Measurements from ENCODE around the gene SNURF. TPM values are rescaled to one million over a fixed set of nuclear protein-coding genes. Genes with fewer than 3 reads are reported as not detected.
"Not testable (repeated sequence)": the region's sequence is repeated elsewhere in the genome, so short reads cannot be mapped to it uniquely, and the experiment has no call there.

Gene SNURF
- polyA plus RNA-seq, 1 donor (not counting 4 experiments of a cell fraction or from before 2014, with no cell fraction given), result 11.1 TPM

DNA sequence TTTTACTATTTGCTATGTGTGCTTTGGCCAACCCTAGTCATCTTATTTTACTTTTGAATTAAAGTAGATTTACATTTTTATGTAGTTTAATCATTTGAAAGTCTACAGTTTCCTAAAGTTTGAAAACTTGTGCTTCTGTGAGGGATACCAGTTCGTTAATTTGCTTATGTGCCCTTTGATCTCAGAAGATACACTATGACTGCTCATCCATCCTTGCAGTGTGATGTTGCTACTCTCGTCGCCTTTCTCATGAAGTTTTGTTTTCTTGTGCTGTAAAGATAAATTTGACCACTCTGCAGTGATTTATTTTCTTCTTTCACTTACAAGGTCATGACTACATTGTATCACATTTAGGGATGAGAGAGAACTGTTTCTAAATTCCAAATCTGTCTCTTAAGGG lies 16.3 kb downstream of the SNURF start:
- Histone ChIP-seq H3K27ac (ENCODE audit: control insufficient read depth, insufficient read depth, low read length) (no peak overlapping the region), H4K20me1 (ENCODE audit: control insufficient read depth, extremely low read depth, insufficient read depth, low read length) (no peaks in the 10 kb centered on the region), H3K4me3 (ENCODE audit: control insufficient read depth in 2 of 3, extremely low read depth in 1 of 3, insufficient read depth in 2 of 3, low read depth in 1 of 3, low read length in 3 of 3) (no peak overlapping the region), H3K9me3 (ENCODE audit: control insufficient read depth, low read depth, low read length) (no peaks in the 10 kb centered on the region), H3K4me2 (ENCODE audit: control insufficient read depth, extremely low read depth, insufficient read depth, low read depth, low read length) (no peak overlapping the region), H3K9me1 (ENCODE audit: control insufficient read depth, extremely low read depth, insufficient read depth, low read length) (no peaks in the 10 kb centered on the region), H3K79me2 (ENCODE audit: control insufficient read depth, insufficient read depth, low read length) (no peaks in the 10 kb centered on the region), H3K27me3 (ENCODE audit: control insufficient read depth, extremely low read depth, insufficient read depth, low read length) (no peaks in the 10 kb centered on the region), H2AFZ (ENCODE audit: control insufficient read depth, low read length) (no peak overlapping the region), H3K9ac (ENCODE audit: control insufficient read depth, extremely low read depth, insufficient read depth, low read length) (no peak overlapping the region), H3K36me3 (ENCODE audit: control insufficient read depth in 2 of 2, extremely low read depth in 1 of 2, insufficient read depth in 2 of 2, low read length in 2 of 2) (peaks cover 0 to 5% of the 10 kb centered on the region in 2 experiments), H3K4me1 (ENCODE audit: control insufficient read depth, extremely low read depth, insufficient read depth, low read length) (no peaks in the 10 kb centered on the region)
- DNase-seq (ENCODE audit: low read depth, low spot score) (no peak), FAIRE-seq (no peak)
- dilution Hi-C loops (cut with MboI; ENCODE audit: extremely low pct_ligation_motif_present, low sequenced_read_pairs), result no loop called here
- TF ChIP-seq EZH2 (IDR thresholded peaks at IDR 0.05; ENCODE audit: low read length), result no peak
- TF ChIP-seq, protein P1, sequence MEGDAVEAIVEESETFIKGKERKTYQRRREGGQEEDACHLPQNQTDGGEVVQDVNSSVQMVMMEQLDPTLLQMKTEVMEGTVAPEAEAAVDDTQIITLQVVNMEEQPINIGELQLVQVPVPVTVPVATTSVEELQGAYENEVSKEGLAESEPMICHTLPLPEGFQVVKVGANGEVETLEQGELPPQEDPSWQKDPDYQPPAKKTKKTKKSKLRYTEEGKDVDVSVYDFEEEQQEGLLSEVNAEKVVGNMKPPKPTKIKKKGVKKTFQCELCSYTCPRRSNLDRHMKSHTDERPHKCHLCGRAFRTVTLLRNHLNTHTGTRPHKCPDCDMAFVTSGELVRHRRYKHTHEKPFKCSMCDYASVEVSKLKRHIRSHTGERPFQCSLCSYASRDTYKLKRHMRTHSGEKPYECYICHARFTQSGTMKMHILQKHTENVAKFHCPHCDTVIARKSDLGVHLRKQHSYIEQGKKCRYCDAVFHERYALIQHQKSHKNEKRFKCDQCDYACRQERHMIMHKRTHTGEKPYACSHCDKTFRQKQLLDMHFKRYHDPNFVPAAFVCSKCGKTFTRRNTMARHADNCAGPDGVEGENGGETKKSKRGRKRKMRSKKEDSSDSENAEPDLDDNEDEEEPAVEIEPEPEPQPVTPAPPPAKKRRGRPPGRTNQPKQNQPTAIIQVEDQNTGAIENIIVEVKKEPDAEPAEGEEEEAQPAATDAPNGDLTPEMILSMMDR (optimal IDR thresholded peaks at IDR 0.05 in 1 of 3, IDR thresholded peaks at IDR 0.05 in 1 of 3, conservative IDR thresholded peaks at IDR 0.05 in 1 of 3; ENCODE audit: extremely low read depth in 1 of 3, insufficient read depth in 2 of 3, low read length in 3 of 3), result no peak

GRCh38 chr15:24971772-24972171 lies 17.0 kb downstream of the SNURF start:
- Histone ChIP-seq H3K9me1 (ENCODE audit: control insufficient read depth, extremely low read depth, insufficient read depth, low read length) (no peaks in the 10 kb centered on the region), H3K4me3 (ENCODE audit: control insufficient read depth in 2 of 3, extremely low read depth in 1 of 3, insufficient read depth in 2 of 3, low read depth in 1 of 3, low read length in 3 of 3) (no peak overlapping the region), H3K4me1 (ENCODE audit: control insufficient read depth, extremely low read depth, insufficient read depth, low read length) (no peaks in the 10 kb centered on the region), H4K20me1 (ENCODE audit: control insufficient read depth, extremely low read depth, insufficient read depth, low read length) (no peaks in the 10 kb centered on the region), H2AFZ (ENCODE audit: control insufficient read depth, low read length) (no peak overlapping the region), H3K4me2 (ENCODE audit: control insufficient read depth, extremely low read depth, insufficient read depth, low read depth, low read length) (no peak overlapping the region), H3K27ac (ENCODE audit: control insufficient read depth, insufficient read depth, low read length) (no peak overlapping the region), H3K9me3 (ENCODE audit: control insufficient read depth, low read depth, low read length) (no peaks in the 10 kb centered on the region), H3K36me3 (ENCODE audit: control insufficient read depth in 2 of 2, extremely low read depth in 1 of 2, insufficient read depth in 2 of 2, low read length in 2 of 2) (peaks cover 0 to 6% of the 10 kb centered on the region in 2 experiments), H3K27me3 (ENCODE audit: control insufficient read depth, extremely low read depth, insufficient read depth, low read length) (no peaks in the 10 kb centered on the region), H3K79me2 (ENCODE audit: control insufficient read depth, insufficient read depth, low read length) (no peaks in the 10 kb centered on the region), H3K9ac (ENCODE audit: control insufficient read depth, extremely low read depth, insufficient read depth, low read length) (no peak overlapping the region)
- TF ChIP-seq EZH2 (IDR thresholded peaks at IDR 0.05; ENCODE audit: low read length), result no peak
- no peak for DNase-seq (ENCODE audit: low read depth, low spot score)
- FAIRE-seq, result no peak
- dilution Hi-C loops (cut with MboI; ENCODE audit: extremely low pct_ligation_motif_present, low sequenced_read_pairs), result no loop called here

DNA sequence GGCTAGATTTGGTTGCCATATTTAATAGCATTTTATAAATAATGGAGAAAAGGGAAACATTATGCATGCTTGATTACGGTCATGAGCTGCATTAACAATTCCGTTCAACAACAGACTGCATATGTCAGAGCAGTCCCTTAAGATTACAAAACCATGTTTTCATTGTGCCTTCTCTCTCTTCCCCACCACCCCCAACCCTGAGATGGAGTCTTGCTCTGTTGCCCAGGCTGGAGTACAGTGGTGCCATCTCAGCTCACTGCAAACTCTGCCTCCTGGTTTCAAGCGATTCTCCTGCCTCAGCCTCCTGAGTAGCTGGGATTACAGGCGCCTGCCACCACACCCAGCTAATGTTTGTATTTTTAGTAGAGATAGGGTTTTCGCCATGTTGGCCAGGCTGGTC lies 17.9 kb downstream of the SNURF start:
- dilution Hi-C loops (cut with MboI; ENCODE audit: extremely low pct_ligation_motif_present, low sequenced_read_pairs); H3K4me3 ChIP-seq (ENCODE audit: control insufficient read depth in 2 of 3, extremely low read depth in 1 of 3, insufficient read depth in 2 of 3, low read depth in 1 of 3, low read length in 3 of 3); H4K20me1 ChIP-seq (ENCODE audit: control insufficient read depth, extremely low read depth, insufficient read depth, low read length); DNase-seq (ENCODE audit: low read depth, low spot score); H3K9me3 ChIP-seq (ENCODE audit: control insufficient read depth, low read depth, low read length); H3K4me2 ChIP-seq (ENCODE audit: control insufficient read depth, extremely low read depth, insufficient read depth, low read depth, low read length); H3K27me3 ChIP-seq (ENCODE audit: control insufficient read depth, extremely low read depth, insufficient read depth, low read length); H3K79me2 ChIP-seq (ENCODE audit: control insufficient read depth, insufficient read depth, low read length); H3K9ac ChIP-seq (ENCODE audit: control insufficient read depth, extremely low read depth, insufficient read depth, low read length); H3K9me1 ChIP-seq (ENCODE audit: control insufficient read depth, extremely low read depth, insufficient read depth, low read length); H3K27ac ChIP-seq (ENCODE audit: control insufficient read depth, insufficient read depth, low read length); H3K4me1 ChIP-seq (ENCODE audit: control insufficient read depth, extremely low read depth, insufficient read depth, low read length); H2AFZ ChIP-seq (ENCODE audit: control insufficient read depth, low read length); H3K36me3 ChIP-seq (ENCODE audit: control insufficient read depth in 2 of 2, extremely low read depth in 1 of 2, insufficient read depth in 2 of 2, low read length in 2 of 2); FAIRE-seq: not testable (repeated sequence)
